Left ventricle myocardium inferior (tissue), 1 donor: ENCODE measurements around the gene IQSEC1. TPM values are rescaled to one million over a fixed set of nuclear protein-coding genes. Genes with fewer than 3 reads are reported as not detected.

ENCODE experiments used
- DNase-seq: peaks from one replicate; pipeline ENCODE4 v3.0.0-alpha.2; 2020
- H3K27ac ChIP-seq: fragments of 200-600 bp; replicated peaks from 2 replicates; pipeline ENCODE4 v1.8.0; 2021
- H3K27me3 ChIP-seq: fragments of 200-600 bp; 2 replicates; pipeline ENCODE4 v1.8.0; 2021; ENCODE audit warnings: low read depth
- H3K36me3 ChIP-seq: fragments of 200-600 bp; 2 replicates; pipeline ENCODE4 v1.8.0; 2021
- H3K4me1 ChIP-seq: fragments of 200-600 bp; 2 replicates; pipeline ENCODE4 v1.8.0; 2021
- H3K4me3 ChIP-seq: fragments of 200-600 bp; 2 replicates; pipeline ENCODE4 v1.8.0; 2021; ENCODE audit warnings: mild to moderate bottlenecking, moderate library complexity
- H3K9me3 ChIP-seq: fragments of 200-600 bp; replicated peaks from 2 replicates; pipeline ENCODE4 v1.8.0; 2021
- CTCF ChIP-seq: fragments of 200-600 bp; IDR thresholded peaks from 2 replicates; pipeline ENCODE4 v1.8.0; 2021; ENCODE audit warnings: antibody characterized with exemption, mild to moderate bottlenecking, borderline replicate concordance
- intact Hi-C: fragments of 100-400 bp; cut with micrococcal nuclease; formaldehyde crosslinking; loops from one replicate; pipeline ENCODE4 v1.11.0; 2022
- total RNA-seq: library from RNA; stranded (reverse); fragmentation: NEBNext Ultra II Directional; extraction: Animal tissue kit (Norgen Biotek cat#: 25700); gene quantifications from one replicate; pipeline ENCODE4 v1.2.1, GENCODE V29; 2021
- donor health status: DM: no; HTN: yes; CAD: no; lungs with severe emphysema.

IQSEC1 gene
- total RNA-seq, 1 donor from 2014 or later: 78.6 TPM

- peaks cover 8% of the 10 kb centered on the region for H3K4me1 ChIP-seq
- intact Hi-C loops: no loop called here
- TF ChIP-seq CTCF: no peak
- H3K36me3 ChIP-seq: no peaks in the 10 kb centered on the region
- no peak overlapping the region for H3K4me3 ChIP-seq
- H3K9me3 ChIP-seq: no peaks in the 10 kb centered on the region
- no peak overlapping the region for H3K27ac ChIP-seq
- no peak for DNase-seq
- H3K27me3 ChIP-seq: no peaks in the 10 kb centered on the region
Observed at GRCh38 chr3:13099707-13100106, 26.5 kb upstream of the IQSEC1 start.

- intact Hi-C loops: no loop called here
- Histone ChIP-seq H3K27ac (no peak overlapping the region), H3K36me3 (no peaks in the 10 kb centered on the region), H3K4me1 (peaks cover 8% of the 10 kb centered on the region), H3K4me3 (no peak overlapping the region), H3K9me3 (no peaks in the 10 kb centered on the region), H3K27me3 (no peaks in the 10 kb centered on the region)
- no peak for TF ChIP-seq CTCF
- no peak for DNase-seq
Observed at GRCh38 chr3:13098192-13098988, 25.2 kb upstream of the IQSEC1 start.

GRCh38 chr3:13096356-13096755 is 23.1 kb upstream of the IQSEC1 start:
- Histone ChIP-seq H3K36me3 (no peaks in the 10 kb centered on the region), H3K27ac (no peak overlapping the region), H3K9me3 (no peaks in the 10 kb centered on the region), H3K4me3 (no peak overlapping the region), H3K4me1 (peaks cover 24% of the 10 kb centered on the region), H3K27me3 (no peaks in the 10 kb centered on the region)
- TF ChIP-seq CTCF: no peak
- intact Hi-C loops: no loop called here
- DNase-seq: no peak

GRCh38 chr3:13095408-13095937 is 22.2 kb upstream of the IQSEC1 start:
- H3K4me3 ChIP-seq: no peak overlapping the region
- no peaks in the 10 kb centered on the region for H3K9me3 ChIP-seq
- no peak for TF ChIP-seq CTCF
- no peak overlapping the region for H3K27ac ChIP-seq
- no peaks in the 10 kb centered on the region for H3K27me3 ChIP-seq
- H3K4me1 ChIP-seq: peaks cover 24% of the 10 kb centered on the region
- intact Hi-C loops: no loop called here
- DNase-seq: no peak
- no peaks in the 10 kb centered on the region for H3K36me3 ChIP-seq

- no peaks in the 10 kb centered on the region for H3K36me3 ChIP-seq
- intact Hi-C loops: loop anchor here (5.0 kb wide), 1 partner anchor 359 kb away; no protein-coding TSS in a partner anchor
- H3K27me3 ChIP-seq: no peaks in the 10 kb centered on the region
- H3K9me3 ChIP-seq: no peaks in the 10 kb centered on the region
- TF ChIP-seq CTCF: no peak
- H3K27ac ChIP-seq: no peak overlapping the region
- H3K4me3 ChIP-seq: no peak overlapping the region
- DNase-seq: no peak
- H3K4me1 ChIP-seq: peaks cover 24% of the 10 kb centered on the region
Observed at GRCh38 chr3:13093687-13094086, 20.5 kb upstream of the IQSEC1 start.
